COLO829 (cell line): ENCODE results near the gene SMYD3.

Source experiments
- DNase-seq: peaks from one replicate; pipeline ENCODE4 v3.0.0; 2012; ENCODE audit warnings: low spot score

Gene SMYD3

DNA sequence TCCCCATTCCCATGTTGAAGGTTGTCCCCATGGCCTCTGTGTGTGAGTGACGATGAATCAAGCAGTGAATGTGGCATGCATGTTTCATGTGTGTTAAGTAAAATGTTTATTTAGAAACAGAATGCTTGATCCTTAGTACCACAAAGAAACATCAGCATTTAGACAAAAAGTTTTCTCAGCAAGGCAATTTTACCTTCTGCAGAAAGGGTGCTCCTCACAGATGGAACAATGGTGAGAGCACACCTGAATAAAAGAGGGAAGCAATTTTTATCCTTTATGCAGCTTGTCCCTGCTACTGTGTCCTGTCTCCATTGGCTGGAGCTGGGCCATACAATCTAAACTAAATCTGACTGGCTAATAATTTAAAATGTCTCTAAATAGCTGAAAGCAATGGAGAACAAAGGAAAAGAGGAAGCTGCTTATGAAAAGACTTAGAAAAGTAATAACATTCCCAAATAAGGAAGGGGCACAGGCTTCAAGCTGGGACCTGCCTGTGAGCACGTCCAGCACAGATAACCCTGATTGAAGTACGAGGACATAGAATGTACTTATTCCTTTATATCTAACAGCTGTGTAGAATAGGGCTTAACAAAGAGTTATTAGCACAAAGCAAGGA is 8.4 kb upstream of the SMYD3 start:
- DNase-seq, result no peak

DNA sequence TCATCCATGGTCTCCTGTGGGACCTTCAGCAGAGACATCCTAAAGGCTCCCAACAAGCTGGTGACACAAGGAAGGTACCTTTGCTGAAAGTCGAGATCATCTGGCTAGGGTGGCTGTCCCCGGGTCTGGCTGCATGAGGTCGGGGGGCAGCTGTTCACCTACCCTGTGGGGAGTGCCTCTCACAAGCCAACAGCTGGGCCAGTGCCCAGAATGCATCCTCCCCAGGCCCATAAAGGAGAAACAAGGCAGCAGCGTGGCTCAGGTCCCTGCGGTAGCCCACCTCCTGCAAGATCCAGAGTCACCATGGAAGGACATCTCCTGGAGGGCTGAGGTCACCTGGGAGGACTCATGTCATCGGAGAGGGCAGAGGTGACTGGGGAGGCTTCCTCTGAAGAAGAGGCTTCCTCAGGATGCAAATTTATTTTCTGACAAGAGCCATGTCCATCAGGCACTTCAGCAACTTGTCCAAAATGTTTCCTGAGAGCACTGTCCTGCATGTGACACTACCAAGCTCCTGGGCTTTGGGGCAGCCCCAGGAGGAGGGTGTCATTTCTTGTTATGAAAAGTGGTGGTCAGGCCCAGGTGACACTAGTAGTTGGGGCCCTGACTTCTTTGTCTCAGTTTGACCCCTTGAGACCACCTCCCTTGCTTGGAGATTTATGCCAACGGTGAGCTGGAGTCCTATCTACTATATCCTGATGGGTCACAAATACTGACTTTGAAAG is 6.7 kb upstream of the SMYD3 start:
- DNase-seq, result no peak

DNA sequence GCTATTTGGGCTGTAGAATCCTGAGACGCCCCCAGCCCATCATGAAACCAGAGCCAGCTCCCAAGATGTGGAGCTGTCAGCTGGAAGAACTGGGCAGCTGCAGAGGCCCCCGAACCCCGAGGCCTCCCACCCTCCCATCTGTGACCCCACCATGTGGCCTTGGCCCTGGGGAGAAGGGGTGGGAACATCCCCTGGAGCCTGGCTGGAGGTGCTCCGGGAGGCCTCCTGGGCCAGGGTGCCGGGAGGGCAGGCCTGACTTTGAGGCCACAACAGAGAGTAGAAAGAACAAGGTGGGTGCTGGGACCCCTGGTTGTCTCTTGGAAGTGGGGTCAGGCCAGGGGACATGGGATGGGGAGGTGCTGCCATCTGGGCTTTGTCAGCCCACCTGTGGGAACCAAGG is 6.0 kb upstream of the SMYD3 start:
- no peak for DNase-seq

DNA sequence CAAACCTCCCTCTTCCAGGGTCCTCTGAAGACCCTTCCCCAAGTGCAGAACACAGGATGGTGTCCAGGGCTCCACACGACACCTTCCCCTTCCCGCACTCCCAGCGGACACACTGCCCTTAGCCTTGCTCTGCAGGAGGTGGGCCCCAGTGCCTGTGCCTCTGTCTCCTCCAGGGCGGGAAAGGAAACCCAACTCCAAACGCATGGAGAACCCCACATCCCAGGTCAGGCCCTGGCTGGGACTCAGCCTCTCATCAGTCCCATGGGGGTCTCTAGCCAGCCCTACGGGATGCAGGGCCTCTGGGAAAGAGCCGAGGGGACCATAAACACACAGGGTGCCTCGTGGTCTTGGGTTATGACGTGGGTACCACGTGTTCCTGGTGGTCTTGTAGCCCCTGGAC is 5.6 kb upstream of the SMYD3 start:
- DNase-seq, result no peak

DNA sequence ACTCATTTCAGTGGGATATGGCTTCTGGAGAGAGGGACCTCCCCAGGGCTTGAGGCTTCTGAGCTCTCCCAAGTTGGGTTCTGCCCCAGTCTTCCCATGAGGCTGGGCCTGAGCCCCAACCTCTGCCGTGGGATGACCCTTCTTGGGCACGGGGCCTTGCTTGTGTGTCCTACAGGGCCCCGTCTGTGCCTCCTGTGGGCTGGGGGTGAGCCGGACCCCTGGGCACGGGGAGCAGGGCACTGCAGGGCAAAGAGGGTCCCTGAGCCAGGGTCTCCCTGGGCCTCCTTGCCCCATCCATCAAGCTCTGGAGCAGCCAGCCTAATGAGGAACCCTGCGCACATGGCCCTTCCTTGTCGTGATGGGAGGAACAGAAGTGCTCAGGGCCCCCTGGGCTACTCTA is 5.2 kb upstream of the SMYD3 start:
- DNase-seq, result no peak

DNA sequence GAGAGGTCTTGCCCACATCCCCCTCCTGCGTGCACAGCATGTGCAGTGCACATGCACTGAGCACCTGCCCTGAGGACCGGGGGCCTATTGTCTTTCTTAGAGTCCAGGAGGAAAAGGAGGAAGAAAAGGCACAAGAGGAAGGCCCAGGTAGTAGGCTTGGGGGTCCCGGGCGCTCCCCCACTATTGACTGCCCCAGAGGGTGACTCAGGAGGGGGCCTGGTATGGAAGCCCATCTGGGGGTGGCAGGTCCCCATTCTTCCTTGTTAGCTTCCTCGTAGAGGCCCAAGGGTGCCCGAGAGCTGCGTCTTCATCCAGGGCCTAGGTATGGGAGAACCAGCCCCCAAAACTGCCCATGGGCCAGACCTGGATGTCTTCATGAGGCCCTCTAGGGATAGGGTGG is 4.1 kb upstream of the SMYD3 start:
- no peak for DNase-seq

DNA sequence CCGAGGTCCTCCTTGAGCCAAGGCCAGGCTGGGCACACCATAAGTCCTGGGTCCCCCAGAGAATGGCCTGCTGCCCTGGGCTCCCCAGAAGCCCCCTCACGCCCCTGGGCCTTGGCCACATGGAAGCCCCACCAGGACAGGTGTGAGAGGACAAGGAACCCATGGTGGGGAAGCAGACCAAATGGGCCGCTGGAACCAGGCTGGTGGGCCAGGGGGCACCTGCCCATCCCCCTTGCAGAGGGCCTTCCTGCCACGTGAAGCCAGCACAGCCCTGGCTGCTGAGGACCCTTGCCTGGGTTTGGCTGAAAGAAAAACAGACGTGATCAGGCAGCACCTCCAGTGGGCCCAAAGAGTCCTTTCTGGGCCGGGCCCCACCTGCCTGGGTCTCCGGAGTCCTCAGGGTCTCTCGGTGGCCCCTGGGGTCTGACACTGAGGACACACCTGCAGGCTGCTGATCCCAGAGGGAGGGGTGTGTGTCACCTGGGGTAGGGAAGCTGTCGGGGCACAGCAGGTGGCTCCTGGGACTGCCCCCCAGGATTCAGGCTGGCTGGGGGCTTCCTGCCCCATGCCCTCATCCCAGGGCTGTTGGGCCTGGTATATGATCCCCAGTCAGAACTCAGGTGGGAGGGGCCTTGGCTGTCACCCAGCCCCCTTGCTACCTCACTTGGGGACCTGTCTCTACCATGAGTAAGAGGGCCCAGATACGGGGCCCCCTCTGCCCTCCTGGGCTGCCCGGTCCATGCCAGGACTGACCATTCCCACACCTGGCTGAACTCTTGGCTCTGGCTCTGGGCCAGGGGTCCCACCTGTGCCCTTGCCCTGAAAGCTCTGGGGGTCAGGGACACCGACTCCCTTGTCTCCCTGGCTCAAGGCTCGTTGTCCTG is 3.3 kb upstream of the SMYD3 start:
- DNase-seq, result no peak

DNA sequence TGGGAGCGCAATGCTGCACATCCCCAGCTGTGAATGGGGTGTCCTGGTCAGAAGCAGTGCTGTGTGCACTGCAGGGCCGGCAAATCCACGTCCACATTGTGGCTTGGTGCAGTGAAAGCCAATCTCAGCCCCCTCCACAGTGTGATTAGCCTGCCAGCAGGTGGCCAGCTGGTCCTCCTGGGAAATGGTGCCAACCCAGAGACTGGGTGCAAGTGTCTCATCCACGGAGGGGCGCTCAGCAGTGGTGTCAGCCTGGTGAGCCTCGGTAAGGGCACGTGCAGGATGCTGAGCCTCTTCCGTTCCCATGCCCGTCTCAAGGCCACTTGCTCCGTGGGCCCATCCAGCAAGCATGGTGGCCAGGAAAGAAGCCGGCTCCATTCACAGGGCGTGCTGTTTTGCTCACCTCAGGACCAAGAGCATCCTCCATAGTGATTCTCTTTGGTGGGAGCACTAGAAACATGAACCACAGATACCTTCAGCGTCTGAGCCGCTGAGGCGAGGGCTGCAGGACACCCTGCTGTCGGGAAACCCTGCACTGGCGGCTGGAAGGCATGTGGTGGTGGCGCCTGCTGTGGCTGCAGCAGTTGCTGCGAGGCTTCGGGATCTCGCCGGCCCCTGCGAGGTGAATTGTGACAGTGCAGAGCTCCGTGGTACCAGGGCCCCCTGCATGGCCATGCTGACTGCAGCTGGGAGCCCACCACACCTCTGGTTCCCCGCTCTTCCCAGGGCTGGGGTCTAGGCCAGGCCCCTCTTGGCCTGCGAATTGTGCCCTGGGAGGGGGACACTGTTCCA is 2.0 kb upstream of the SMYD3 start:
- no peak for DNase-seq

DNA sequence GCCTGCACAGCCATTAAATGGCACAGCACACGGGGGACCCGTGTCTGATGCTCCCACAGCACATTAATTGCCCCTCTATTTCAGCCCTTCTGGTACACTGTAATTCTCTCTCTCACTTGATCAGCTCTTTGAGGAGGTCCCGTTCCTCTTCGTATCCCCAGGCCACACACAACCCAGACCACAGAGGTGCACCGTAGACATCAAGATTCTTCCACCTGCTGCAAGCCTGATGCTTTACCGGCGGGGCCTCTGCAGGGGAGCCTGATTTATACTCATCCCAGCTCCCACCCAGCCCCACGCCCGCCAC is 759 bp downstream of the SMYD3 start:
- DNase-seq, result no peak

DNA sequence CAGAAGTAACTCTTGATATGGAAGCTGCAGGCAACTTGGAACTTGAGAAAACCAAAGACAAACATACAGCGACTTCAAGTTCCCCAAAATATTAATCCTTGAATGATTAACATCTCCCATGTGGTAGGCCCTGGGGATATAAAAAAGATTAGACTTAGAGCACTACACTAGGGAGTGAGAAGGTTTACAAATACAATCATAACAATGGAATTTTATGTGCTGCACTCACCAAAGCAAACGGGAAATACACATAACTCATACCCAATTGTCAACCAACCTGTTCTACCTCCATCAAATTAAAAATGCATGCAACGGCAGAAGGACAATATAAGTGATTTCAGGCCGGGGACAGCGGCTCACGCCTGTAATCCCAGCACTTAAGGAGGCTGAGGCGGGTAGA is 3.7 kb downstream of the SMYD3 start:
- DNase-seq, result no peak

DNA sequence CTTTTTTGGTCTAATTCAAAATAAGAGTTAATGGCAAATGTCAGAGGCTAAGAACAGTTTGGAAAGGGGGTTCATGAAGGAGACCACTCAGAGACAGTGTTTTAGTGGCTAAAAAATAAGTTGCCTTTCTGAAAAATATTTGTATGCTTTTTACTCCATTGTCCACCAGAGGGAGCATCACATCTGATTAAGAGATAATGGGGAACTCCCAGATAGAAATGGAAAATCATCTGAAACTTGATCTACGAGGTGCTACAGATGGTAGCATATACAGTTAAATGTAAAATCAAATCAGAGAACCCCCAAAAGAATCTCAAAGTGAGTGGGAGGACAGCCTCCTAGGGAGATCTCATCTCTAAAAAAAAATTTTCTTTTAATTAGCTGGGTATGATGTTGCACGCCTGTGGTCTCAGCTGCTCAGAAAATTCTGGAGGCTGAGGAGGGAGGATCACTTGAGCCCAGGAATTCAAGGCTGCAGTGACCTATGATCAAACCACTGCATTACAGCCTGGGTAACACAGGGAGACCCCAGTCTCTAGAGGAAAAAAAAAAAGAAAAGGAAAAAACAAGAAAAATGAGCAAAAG is 9.7 kb downstream of the SMYD3 start:
- DNase-seq, result peak; percentile 69

DNA sequence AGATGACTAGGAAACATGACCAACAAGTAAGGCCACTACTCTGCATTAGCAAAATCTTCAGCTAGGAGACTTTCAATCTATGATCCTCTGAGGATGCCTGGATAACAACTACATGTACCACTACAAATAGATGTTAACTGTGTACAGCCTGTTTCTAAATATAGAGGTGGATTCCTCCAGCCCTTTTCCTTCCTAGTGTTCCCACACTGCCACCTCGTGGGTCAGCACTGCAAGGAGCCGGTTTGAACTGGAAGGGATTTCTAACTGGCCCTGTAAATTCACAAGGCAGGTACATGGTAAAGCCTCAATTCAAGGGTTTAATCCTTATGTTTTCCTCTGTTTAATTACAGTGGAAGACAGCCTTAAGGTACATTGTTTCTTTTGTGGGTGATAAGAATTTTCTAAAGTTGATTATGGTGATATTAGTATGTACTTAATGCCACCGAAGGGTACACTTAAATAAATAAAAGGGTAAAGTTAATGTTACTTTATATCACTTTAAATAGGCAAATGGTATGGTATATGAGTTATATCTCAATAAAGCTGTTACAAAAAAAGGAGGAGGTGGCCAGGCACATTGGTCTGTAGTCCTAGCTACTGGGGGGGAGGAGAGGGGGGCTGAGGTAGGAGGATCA is 14.4 kb downstream of the SMYD3 start:
- DNase-seq, result peak; percentile 81

DNA sequence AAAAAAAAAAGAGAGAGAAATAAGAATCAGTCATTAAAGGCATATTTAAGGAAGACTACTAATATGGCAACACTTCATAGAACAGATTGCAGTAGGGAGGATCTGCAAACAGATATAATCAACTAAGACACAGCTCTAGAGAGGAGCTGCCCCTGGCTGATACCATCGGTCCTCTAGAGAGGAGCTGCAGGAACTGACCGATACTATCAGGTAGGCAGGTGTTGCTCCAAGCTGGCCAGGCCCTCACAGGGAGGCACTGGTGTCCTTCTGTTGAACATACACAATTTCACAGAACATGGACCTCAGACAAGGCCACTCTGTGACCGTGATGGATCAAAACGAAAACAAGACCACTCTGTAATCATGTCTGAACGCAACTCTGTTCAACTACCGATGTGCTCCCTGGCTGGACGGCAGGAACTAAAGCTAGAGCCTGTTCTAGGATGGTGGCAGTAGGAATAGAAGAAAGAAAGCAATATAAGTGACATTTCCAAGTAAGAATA is 15.5 kb downstream of the SMYD3 start:
- DNase-seq, result no peak

DNA sequence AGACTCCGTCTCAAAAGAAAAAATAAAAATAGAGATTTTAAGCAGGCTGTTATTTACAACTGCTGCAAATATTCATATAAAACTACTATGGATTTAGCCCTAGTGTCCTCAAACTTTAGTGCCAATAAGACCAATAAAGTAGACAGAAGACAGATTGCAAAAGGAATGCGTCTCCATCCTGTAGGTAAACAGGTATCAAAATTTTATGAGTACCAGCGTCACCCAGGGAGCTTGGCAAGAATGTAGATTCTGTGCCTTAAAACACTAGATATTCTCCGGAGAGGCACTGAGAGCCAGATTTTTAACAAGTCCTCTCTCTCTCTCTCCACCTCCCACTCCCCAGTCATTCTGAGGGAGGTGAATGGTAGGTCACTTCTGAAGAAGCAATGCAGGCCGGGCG is 18.4 kb downstream of the SMYD3 start:
- no peak for DNase-seq

DNA sequence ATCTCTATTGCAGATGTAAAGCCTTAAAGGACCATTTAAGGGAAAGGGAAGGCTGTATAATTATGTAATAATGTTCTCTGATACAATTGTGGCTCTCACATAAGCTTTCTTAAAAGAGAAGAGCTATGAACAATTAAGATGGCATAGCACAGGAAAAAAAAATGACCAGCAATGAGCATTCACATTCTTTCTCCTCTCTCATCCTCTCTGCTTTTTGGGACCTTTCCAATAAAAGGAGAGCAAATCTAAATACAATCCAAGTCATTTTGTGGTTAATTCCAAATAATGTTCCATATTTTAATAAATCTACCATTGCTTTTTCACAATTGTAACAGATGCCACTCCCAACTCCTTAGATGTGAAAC is 23.5 kb downstream of the SMYD3 start:
- no peak for DNase-seq

DNA sequence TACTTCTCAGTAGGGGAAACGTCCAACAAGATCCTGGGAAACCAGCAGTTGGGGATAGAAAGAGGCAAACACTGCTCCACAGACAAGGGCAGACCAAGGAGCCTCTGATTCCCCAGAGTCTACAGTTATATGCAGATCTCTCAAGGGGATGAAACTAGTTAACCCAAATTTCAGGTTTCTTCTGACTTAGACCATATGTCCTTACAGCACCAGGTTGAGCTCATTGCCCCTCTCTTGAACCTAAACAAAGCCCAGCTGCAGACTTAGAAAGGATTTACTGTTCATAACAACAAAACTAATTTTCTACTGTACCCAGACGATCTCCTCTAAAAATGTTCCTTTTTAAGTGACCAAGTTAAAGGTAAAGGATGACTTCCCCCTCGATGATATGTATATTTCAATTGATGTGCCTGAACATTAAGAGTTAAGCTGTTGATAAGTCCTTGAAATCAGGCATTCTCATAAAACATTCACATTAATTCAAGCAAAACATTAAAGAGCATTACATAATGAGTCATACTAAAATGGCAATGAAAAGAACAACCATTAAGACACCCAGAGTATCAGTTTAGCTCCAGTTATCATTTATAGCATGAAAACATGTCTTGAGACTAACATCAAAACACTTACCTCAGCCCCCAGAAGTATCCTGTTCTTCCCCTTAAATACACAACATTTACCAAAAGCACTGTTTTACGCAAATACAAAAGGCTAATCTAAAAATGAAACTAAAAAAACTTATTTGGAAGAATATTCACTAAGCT is 24.1 kb downstream of the SMYD3 start:
- DNase-seq, result peak; percentile 44

DNA sequence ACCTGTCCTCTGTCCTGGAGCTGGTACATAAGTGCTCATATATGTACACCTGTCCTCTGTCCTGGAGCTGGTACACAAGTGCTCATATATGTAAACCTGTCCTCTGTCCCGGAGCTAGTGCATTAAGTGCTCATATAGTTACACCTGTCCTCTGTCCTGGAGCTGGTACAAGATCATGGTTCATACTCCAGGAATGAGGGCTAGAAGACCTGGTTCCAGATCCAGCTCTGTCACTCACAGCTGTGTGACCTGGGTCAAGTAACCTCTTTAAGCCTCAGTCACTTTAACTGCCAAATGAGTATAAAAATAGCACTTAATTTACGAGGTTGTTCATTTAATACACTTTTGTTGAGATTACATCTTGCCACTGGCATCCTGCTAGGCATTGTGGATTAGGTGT is 28.0 kb downstream of the SMYD3 start:
- no peak for DNase-seq

DNA sequence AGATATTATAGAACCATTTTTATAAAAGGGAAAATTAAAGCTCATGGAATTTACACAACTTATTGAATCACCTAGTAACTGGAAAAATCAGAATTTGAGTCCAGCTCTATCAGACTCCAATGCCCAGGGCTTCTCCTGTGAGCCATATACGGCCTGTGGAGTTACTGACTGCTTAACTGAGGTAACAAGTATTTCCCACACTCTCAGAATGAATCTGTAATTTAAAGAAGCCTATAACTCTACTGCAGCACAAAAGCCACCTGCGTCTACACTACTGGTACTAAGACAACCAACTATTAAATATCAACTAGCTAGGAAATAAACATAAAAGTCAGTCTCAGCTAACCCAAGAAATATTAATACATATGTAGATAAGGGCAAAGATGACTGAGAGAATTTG is 29.4 kb downstream of the SMYD3 start:
- DNase-seq, result no peak

DNA sequence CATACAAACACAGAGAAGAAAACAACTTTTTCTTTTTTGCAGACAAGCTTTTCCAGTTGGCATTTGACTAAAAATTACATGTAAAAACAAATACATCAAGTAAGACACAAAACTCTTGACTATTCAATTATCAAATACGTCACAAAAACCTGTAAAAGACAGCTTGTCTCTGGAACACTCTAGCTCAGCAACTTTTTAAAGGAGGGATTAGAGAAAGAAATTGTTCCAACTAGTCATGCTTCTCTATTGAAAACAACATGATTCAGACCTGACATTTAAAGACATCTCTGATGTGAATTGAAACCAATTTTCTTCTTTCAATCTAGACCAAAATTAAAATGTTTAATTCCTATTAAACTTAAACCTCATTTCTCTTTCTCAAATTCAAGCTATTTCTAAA is 30.3 kb downstream of the SMYD3 start:
- peak; percentile 69 for DNase-seq

DNA sequence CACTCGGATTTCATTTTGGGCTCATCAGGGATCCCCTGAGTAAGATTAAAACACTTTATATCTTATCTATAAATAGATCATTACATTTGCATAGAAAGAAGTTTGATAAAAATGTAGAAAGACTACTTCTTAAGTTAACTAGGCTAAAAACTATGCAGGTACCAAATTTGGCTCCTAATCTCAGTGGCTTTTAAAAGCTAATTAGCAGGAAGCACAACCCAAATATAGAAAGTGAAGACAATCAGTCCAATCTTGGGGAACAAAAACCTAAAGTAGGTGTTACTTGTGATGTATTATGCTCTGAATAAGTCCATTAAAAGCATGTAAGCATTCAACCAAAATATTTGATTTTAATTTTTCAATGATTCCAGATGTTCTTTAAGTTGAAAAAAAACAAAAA is 35.4 kb downstream of the SMYD3 start:
- DNase-seq, result no peak

DNA sequence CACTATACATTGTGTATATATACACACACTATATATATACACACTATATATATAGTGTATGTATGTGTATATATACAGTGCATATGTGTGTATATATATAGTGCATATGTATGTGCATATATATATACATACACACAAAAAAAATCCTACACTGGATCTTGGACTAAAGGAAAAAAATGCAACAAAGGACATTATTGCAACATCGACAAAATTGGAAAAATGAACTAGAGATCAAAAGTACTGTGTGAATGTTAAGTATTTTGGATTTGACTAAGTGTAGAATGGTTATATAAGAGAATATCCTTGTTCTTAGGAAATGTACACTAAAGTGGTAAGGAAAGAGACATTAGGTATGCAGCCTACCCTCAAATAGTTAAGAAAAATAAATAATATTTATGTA is 36.5 kb downstream of the SMYD3 start:
- DNase-seq, result no peak
